B cell (primary cell): ENCODE measurements around the gene HIPK3. TPM values are rescaled to one million over a fixed set of nuclear protein-coding genes. Genes with fewer than 3 reads are reported as not detected.

ENCODE experiments used
- ATAC-seq: fragments of 200-7000 bp; cut with Tn5 transposase; one replicate; pipeline ENCODE4 v1.10.0; 2021; ENCODE audit warnings: low read depth, mild to moderate bottlenecking, moderate number of reproducible peaks, moderate library complexity
- CTCF ChIA-PET: fragments of 350-600 bp; sonication (Branson Sonifier 250); formaldehyde crosslinking; loops from one replicate; lab custom pipeline; 2021; ENCODE audit warnings: antibody characterized with exemption, inconsistent platforms; lab: Charles Lee
- POLR2A ChIA-PET: fragments of 350-600 bp; sonication (Branson Sonifier 250); formaldehyde crosslinking; loops from one replicate; lab custom pipeline; 2021; ENCODE audit warnings: antibody characterized with exemption; lab: Charles Lee
- DNase-seq: peaks from one replicate; pipeline ENCODE4 v3.0.0; 2013
- H2AFZ ChIP-seq: 2 replicates; pipeline ENCODE4 v1.6.1; 2012; ENCODE audit warnings: mild to moderate bottlenecking, low read depth, low read length; ENCODE audit not compliant: insufficient read depth, poor library complexity, severe bottlenecking
- H3K27ac ChIP-seq, 2 donors: 1 replicate in 1 of 2; 2 replicates in 1 of 2; pipeline ENCODE4 v1.5.1; 2012 to 2013; ENCODE audit warnings: low read length in 2 of 2, mild to moderate bottlenecking in 2 of 2, moderate library complexity in 1 of 2
- H3K27me3 ChIP-seq, 4 experiments: fragments of 200-600 bp in 1 of 4; sonication (generic) in 1 of 4; replicated peaks in 1 of 4; 1 replicate in 2 of 4; 2 replicates in 2 of 4; pipeline versions ENCODE4 v1.6.1 to v1.7.0; 2013 to 2016; ENCODE audit warnings: low read length in 3 of 4, mild to moderate bottlenecking in 2 of 4, mixed read lengths in 1 of 4, moderate library complexity in 1 of 4; ENCODE audit not compliant: insufficient read depth in 4 of 4, control insufficient read depth in 3 of 4; ENCODE audit errors: control extremely low read depth in 1 of 4
- H3K36me3 ChIP-seq, 2 experiments: replicated peaks in 1 of 2; 1 replicate in 1 of 2; 2 replicates in 1 of 2; pipeline versions ENCODE4 v1.6.1 to v1.7.1; 2013; ENCODE audit warnings: low read length in 1 of 2; ENCODE audit not compliant: insufficient read depth in 2 of 2, control insufficient read depth in 1 of 2; ENCODE audit errors: control extremely low read depth in 1 of 2, extremely low read depth in 1 of 2
- H3K4me1 ChIP-seq, 2 donors: fragments of 200-600 bp in 1 of 2; sonication (generic) in 1 of 2; 1 replicate in 1 of 2; 2 replicates in 1 of 2; pipeline versions ENCODE4 v1.5.1 to v1.6.1; 2013 to 2017; ENCODE audit warnings: low read length in 2 of 2; ENCODE audit not compliant: control insufficient read depth in 2 of 2, insufficient read depth in 2 of 2
- H3K4me2 ChIP-seq: replicated peaks from 2 replicates; pipeline ENCODE3; 2012; ENCODE audit warnings: mild to moderate bottlenecking, low read depth, low read length; ENCODE audit not compliant: poor library complexity, severe bottlenecking
- H3K4me3 ChIP-seq, 5 experiments: fragments of 200-600 bp in 1 of 5; sonication (generic) in 1 of 5; 1 replicate in 3 of 5; 2 replicates in 2 of 5; pipeline versions ENCODE4 v1.5.1 to v1.7.0; 2011 to 2016; ENCODE audit warnings: low read length in 4 of 5, mild to moderate bottlenecking in 4 of 5, low read depth in 2 of 5, control low read depth in 1 of 5, moderate library complexity in 1 of 5; ENCODE audit not compliant: insufficient read depth in 1 of 5; ENCODE audit errors: control extremely low read depth in 1 of 5, extremely low read depth in 1 of 5
- H3K79me2 ChIP-seq: fragments of 200-600 bp; sonication (generic); one replicate; pipeline ENCODE4 v1.6.0; 2016; ENCODE audit warnings: low read length; ENCODE audit not compliant: control insufficient read depth, insufficient read depth
- H3K9ac ChIP-seq: fragments of 200-600 bp; sonication (generic); 2 replicates; pipeline ENCODE4 v1.6.1; 2017; ENCODE audit warnings: mild to moderate bottlenecking, low read length, moderate library complexity
- H3K9me3 ChIP-seq, 3 donors: one replicate each; pipeline versions ENCODE4 v1.6.1 to v1.7.1; 2013; ENCODE audit warnings: low read length in 2 of 3; ENCODE audit not compliant: control insufficient read depth in 2 of 3, insufficient read depth in 1 of 3; ENCODE audit errors: control extremely low read depth in 1 of 3
- H4K20me1 ChIP-seq: 2 replicates; pipeline ENCODE4 v1.6.0; 2012; ENCODE audit warnings: mild to moderate bottlenecking, low read length; ENCODE audit not compliant: insufficient read depth, control insufficient read depth, poor library complexity, severe bottlenecking
- H3K27ac Mint-ChIP-seq: one replicate; pipeline ENCODE4 v1.8.0; 2021; ENCODE audit warnings: mixed read lengths
- H3K27me3 Mint-ChIP-seq: one replicate; pipeline ENCODE4 v1.8.0; 2021; ENCODE audit warnings: mixed read lengths
- H3K4me1 Mint-ChIP-seq: one replicate; pipeline ENCODE4 v1.8.0; 2021; ENCODE audit warnings: mixed read lengths
- H3K4me3 Mint-ChIP-seq: one replicate; pipeline ENCODE4 v1.8.0; 2021; ENCODE audit warnings: mixed read lengths
- H3K9me3 Mint-ChIP-seq: one replicate; pipeline ENCODE4 v1.8.0; 2022; ENCODE audit warnings: mixed read lengths; ENCODE audit not compliant: insufficient read depth
- EZH2 ChIP-seq: IDR thresholded peaks from 2 replicates; pipeline ENCODE4 v1.6.1; 2012; ENCODE audit warnings: borderline replicate concordance, low read depth, mild to moderate bottlenecking, moderate library complexity, low read length; ENCODE audit not compliant: insufficient read depth, poor library complexity, severe bottlenecking
- WGBS: methylation state at CpG from one replicate; pipeline ENCODE4 v1.1.5; 2013; ENCODE audit warnings: missing lambda C conversion rate; ENCODE audit not compliant: insufficient coverage; 5-methylcytosine and 5-hydroxymethylcytosine counted together
- intact Hi-C: fragments of 100-400 bp; cut with micrococcal nuclease; formaldehyde crosslinking; loops from one replicate; pipeline ENCODE4 v1.10.0; 2022
- polyA plus RNA-seq: library from polyadenylated mRNA; depleted of rRNA; stranded (reverse); fragments of >200 nt; gene quantifications from 2 replicates; pipeline ENCODE4 v1.2.3, GENCODE V29; 2012
- total RNA-seq, 2 donors: library from RNA; stranded (reverse); fragments of 120-200 nt in 1 of 2; gene quantifications; 1 replicate in 1 of 2; 2 replicates in 1 of 2; pipeline versions ENCODE4 v1.2.3 to v1.2.4, GENCODE V29; 2013 to 2022
- TF ChIP-seq, protein P1 (sequence below): fragments of 200-600 bp; IDR thresholded peaks from one replicate; pipeline ENCODE4 v1.8.0; 2022; ENCODE audit warnings: antibody characterized with exemption, mild to moderate bottlenecking

HIPK3 gene
- total and polyA plus RNA-seq, 2 donors (not counting 1 experiment from before 2014, with no cell fraction given) = 13.1 to 81.6 TPM

DNA sequence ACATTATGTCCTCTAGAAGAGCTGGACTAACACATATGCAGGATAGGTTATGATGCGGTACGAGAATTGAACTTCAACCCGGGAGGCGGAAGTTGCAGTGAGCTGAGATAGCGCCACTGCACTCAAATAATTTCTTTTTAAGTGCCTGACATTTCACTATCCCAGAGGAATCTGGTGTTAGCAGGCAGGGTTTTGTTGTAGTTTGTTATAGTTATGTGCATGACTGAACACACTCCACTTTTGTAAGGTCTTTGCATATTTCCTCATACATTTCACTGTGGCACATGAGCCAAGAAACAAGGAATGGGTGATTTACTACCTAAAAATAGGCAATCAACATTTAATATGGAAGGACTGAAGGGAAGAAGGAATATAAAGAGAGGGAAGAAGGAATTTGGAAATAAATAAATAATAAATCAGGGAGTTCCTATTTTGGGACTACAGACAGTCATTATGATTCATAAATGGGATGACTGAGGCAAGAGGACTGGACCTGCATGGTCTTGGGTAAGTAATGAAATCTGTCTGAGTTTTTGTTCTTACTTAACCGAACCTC, 8.7 kb upstream of the HIPK3 start:
- WGBS = 100% methylated on average over 2 of the region's 6 CpGs
- Histone ChIP-seq H3K4me3 (no peak overlapping the region), H3K27ac (no peak overlapping the region), H3K36me3 (no peaks in the 10 kb centered on the region), H3K9me3 (no peaks in the 10 kb centered on the region), H3K4me1 (no peaks in the 10 kb centered on the region), H4K20me1 (no peaks in the 10 kb centered on the region), H3K9ac (no peak overlapping the region), H3K79me2 (peaks cover 4% of the 10 kb centered on the region), H3K4me2 (no peak overlapping the region), H3K27me3 (peaks cover 0 to 4% (median 1%) of the 10 kb centered on the region in 4 experiments), H2AFZ (no peak overlapping the region)
- Mint-ChIP-seq H3K9me3 (no peaks in the 10 kb centered on the region), H3K27me3 (peaks cover 20% of the 10 kb centered on the region), H3K4me1 (no peaks in the 10 kb centered on the region), H3K27ac (no peak overlapping the region), H3K4me3 (no peak overlapping the region)
- POLR2A ChIA-PET = no interaction called here
- TF ChIP-seq EZH2 = no peak
- TF ChIP-seq, protein P1, sequence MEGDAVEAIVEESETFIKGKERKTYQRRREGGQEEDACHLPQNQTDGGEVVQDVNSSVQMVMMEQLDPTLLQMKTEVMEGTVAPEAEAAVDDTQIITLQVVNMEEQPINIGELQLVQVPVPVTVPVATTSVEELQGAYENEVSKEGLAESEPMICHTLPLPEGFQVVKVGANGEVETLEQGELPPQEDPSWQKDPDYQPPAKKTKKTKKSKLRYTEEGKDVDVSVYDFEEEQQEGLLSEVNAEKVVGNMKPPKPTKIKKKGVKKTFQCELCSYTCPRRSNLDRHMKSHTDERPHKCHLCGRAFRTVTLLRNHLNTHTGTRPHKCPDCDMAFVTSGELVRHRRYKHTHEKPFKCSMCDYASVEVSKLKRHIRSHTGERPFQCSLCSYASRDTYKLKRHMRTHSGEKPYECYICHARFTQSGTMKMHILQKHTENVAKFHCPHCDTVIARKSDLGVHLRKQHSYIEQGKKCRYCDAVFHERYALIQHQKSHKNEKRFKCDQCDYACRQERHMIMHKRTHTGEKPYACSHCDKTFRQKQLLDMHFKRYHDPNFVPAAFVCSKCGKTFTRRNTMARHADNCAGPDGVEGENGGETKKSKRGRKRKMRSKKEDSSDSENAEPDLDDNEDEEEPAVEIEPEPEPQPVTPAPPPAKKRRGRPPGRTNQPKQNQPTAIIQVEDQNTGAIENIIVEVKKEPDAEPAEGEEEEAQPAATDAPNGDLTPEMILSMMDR = no peak
- no peak for ATAC-seq
- no peak for DNase-seq
- CTCF ChIA-PET = no interaction called here
- intact Hi-C loops = no loop called here

DNA sequence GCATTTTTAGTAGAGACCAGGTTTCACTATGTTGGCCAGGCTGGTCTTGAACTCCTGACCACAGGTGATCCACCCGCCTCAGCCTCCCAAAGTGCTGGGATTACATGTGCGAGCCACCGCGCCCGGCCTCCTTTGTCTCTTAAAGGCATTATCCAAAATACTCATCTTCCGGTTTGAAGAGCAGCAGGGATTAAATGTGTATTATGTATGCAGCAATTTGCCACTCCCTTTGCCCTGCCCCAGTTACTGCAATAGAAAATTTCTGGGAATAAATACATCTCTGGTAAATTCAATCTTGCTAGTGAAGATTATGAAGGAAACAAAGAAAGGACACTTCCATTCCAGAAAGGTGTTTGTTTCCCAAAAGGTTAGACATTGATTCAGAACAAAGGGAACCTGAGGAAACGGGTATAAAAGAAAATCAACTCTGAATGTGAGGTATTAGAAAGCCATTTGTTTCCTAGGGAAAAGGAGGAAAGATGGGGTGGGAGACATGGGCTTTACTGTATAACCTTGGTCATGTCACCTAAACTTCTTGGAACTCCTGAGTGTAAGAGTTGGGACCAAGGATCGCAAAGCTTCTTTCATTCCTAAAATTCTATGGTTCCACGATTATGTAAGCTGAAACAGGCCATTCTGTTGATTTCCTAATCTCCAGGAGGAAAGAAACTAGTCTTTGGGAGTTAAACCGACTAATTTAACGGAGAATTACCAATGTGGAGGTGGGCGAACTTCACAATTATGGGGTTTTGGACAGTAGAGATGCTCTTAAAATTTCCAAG, 959 bp upstream of the HIPK3 start:
- H3K9me3 Mint-ChIP-seq = no peaks in the 10 kb centered on the region
- H3K27me3 Mint-ChIP-seq = no peaks in the 10 kb centered on the region
- Histone ChIP-seq H3K79me2 (peaks cover 55% of the 10 kb centered on the region), H2AFZ (peak overlapping the region; percentile 95), H3K36me3 (no peaks in the 10 kb centered on the region), H3K4me3 (peak overlapping the region; percentile 68 to 94 (median 78)), H3K27me3 (no peaks in the 10 kb centered on the region), H4K20me1 (peaks cover 13% of the 10 kb centered on the region), H3K9ac (peak overlapping the region; percentile 95), H3K4me1 (peaks cover 14 to 22% of the 10 kb centered on the region in 2 donors), H3K4me2 (peak overlapping the region; percentile 86), H3K27ac (peak overlapping the region; percentile 95 to 99), H3K9me3 (no peaks in the 10 kb centered on the region)
- H3K4me1 Mint-ChIP-seq = peaks cover 32% of the 10 kb centered on the region
- TF ChIP-seq EZH2 = no peak
- TF ChIP-seq, protein P1 = no peak
- peak overlapping the region; percentile 97 for H3K27ac Mint-ChIP-seq
- no peak for DNase-seq
- no peak for ATAC-seq
- ChIA-PET POLR2A (no interaction called here), CTCF (interaction anchor here (1.2 kb wide), 1 partner anchor 94 kb away, joined by 5 read pairs; no protein-coding TSS in a partner anchor)
- H3K4me3 Mint-ChIP-seq = peak overlapping the region; percentile 94
- intact Hi-C loops = loop anchor here (2.0 to 5.0 kb wide), 5 partner anchors 91 to 1101 kb away; partner anchors contain the start of genes ABTB2, C11orf91, CD59 and QSER1
- 57% methylated on average over 5 of the region's 12 CpGs for WGBS
